Hippocampal formation (tissue), 2 donors: Measurements from ENCODE around the gene ARHGAP42.
"Not testable (repeated sequence)": the region's sequence is repeated elsewhere in the genome, so short reads cannot be mapped to it uniquely, and the experiment has no call there.

Source experiments
- DNase-seq, 2 donors: peaks; one replicate each; lab custom pipeline; 2025; lab: John Stamatoyannopoulos, UW

The ARHGAP42 gene

DNA sequence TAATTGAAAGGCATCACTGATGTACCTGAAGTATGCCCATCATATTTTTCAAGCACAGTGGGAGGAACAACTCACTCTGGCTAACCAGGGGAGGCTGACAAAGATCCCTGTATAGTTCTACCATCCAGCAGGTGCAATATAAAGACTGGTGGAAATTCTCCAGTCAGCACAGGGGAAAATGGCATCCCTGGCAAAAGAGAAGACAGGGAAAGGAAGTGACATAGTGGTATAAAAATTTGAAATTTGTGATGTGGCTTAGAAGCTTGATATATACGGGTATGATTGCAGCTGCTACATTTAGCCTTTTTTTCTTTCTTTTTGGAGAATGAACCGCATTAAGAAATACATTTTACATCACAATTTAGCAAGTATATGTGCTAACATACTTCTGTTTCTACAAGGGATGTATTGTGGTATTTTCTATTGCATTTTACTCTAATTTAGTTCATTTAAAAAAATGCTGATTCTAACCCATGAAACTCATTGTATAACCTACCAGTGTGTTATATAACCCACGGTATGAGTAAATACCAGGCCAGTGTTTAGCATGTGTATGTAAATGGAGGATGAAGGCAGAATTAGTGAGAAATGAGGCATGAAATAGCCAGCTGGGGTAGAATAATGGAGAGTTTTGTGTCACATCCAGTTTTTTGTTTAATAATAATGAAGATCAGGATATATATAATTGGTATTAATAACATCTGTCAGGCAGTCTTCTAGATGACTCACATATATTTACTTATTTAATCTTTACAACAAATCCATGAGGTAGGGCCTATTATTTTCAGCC, 186.1 kb downstream of the ARHGAP42 start:
- no peak for DNase-seq

DNA sequence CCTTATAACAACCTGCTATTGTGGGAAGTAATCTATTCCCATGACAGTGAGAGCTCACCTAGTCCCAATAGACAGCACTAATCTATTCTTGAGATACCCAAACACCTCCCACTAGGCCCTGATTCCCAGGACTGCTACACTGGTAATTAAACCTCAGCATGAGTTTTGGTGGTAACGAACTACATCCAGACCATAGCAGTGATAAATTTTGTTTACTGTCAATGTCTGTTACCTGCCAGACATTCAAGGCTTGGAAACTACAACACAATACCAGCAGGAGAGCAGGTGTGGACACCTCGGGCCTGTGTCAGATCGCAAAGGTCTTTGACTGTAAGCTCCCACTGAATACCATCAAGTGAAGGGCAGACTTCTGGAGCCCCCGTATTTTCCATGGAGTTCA, 187.1 kb downstream of the ARHGAP42 start:
- DNase-seq = no peak

DNA sequence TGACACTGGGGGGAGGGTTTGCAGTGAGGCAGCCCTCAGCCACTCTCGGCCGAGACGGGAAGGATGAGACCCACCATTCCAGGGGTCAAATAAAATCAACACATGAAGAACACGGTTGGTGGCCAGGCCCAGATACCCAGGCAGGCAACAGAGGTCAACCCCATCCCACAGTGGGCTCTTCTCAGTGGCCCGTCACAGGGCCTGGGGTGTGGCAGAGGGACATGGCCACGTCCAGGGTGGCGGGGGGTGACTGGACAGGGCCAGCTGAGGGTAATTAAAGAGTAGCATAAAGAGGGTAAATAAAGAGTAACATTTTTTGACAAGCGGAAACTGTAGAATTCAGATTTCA, 188.4 kb downstream of the ARHGAP42 start:
- DNase-seq = no peak

DNA sequence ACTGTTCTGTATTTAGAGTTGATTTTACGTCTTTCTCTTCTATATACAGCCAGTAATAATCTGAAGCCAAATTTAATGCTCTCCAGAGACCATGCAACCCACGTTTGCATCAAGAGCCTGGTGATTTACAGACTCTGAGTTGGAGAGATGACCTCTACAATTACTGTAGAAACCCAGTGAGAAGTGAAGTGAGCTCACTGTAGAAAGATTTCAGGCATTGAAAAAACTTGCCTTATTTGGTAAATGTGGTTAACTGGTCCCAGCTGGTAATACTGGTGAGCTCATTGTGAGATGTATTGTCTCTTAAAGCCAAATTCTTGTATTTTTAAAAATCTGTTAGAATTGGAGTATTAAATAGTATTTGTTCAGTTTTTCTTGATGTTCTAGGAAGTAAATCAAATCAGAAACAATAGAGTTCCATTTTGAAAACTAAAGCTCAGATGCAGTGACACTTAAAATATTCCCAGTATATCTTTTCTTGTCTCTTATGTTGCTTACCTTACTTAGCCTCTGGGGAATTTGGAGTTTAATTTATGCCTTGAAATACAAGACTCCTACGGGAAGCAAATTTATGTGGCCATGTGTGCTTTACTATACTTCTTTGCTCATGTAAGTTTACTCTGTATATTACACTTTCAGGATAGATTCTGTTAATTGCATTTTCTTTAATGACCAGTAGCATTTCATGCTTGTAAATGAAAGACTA, 189.9 kb downstream of the ARHGAP42 start:
- DNase-seq = no peak

DNA sequence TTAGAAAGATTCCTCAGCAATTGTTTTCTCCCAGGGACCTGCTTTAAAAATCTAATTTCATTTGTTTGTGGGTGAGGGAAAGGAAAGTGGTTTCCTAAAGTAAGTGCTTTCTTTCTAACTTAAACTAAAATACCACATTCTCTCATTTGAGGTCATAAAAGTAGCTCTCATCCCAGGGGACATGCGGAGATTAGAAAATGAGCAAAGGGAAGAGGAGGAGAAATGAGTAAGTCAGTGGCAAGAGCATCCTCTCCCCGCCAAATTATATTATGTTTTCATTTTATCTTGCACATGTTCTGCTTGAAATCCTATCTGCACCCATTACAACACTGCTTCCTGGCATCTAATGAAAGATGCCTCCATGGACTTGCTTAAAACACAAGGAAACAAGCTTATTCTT, 191.4 kb downstream of the ARHGAP42 start:
- no peak for DNase-seq

DNA sequence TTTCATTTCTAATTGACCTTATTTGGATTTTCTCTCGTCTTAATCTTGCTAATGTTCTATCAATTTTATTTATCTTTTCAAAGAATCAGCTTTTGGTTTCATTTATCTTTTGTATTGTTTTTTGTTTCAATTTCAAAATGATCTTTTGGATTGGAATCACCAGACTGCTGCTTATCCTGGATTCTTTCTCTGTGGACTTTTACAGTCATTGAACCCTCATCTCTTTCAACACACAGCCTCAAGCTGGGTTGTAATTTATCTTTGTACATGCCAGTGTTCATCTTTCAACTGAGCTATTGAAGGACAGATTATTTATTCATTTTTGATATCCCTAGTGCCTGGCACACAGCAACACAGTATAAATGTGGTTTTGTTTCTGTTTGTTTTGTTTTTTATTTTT, 195.9 kb downstream of the ARHGAP42 start:
- no peak for DNase-seq

DNA sequence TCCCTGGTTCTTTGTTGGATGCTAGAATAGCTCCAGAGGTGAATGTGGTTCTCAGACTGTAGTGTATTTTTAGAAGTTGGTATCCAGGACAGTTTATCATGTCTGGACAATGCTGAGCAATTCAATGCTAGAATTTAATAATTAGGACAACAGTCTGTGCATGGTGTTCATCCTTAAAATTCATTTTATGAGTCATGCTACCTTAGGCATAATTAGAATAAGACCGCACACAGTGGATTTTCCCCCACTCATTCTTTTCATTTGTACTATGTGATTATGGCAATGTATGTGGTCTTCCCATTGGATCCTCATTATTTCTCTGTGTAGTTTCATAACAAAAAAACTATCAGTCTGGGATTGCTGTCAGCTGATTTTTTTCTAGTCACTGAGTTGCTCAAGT, 196.7 kb downstream of the ARHGAP42 start:
- no peak for DNase-seq

DNA sequence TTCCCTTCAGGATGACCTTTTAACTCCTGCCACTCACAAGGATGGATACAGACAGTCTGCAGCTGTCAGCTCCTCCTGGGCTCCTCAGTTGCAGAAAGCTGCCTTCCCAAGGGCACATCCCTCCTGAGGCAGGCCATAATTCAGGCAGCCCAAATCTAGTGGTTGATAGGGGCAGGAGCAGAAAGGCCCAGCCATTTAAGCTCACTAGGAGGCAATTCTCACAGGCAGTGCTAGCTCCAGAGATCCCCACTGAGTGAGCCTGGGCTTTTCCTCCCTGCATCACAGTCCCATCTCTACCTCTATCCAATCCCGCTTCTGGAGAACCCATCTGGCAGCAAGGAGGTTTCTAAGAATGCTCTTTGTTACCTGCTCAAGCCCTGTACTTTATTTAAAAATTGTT, 200.6 kb downstream of the ARHGAP42 start:
- DNase-seq = no peak

DNA sequence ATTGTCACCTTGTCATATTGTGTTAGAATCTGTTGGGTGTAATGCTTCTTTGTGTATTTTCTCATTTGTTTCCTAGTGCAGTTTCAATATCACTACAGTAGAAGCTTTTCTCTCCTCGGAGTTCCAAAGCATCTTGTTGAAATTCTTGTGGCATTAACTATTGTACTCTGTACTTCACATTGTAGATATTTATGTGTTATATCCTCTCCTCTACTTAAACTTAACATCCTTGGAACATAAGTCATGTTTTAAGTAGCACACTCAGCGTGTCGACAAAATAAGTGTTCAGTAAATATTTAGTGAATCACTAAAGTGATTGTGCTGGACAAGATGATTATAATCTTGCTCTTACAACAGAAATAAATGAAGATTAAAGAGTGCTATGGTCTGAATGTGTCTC, 201.7 kb downstream of the ARHGAP42 start:
- no peak for DNase-seq

DNA sequence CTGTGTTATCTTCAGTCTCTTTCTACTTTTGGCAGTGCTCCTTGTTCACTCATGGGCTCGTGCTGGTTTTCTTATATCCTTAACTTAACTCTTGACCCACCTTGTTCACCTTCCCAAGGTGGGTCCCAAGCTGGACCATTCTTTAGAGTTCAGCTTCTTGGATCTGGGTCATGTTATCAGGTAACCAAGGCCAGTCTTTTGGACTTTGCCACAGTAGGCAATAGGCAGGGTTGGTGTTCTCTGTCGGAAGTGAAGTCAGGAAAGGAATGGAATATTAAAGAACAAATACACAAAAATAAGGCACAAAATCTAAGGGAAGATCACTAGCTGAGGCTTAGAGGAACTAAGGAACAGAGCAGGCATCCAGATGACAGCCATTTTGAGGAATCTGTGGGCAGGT, 202.7 kb downstream of the ARHGAP42 start:
- no peak for DNase-seq

DNA sequence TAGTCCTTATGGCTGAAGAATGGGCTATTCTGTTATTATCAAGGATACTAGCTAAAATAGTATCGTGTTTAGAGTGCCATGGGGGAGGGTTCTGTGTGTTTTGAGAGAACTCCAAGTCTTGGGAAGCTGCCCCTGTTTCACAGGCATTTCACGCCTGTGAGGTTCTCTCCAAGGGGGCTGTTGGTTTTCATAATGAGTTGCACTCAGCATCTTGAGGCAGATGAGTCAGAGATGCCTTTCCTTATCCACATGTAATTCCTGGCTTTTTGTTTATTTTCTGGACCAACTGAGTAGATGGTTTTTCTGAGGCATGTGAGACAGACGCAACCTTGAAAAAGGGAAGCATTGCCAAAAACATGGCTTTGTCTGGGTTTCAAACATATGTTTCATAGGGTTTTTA, 203.7 kb downstream of the ARHGAP42 start:
- peak in 1 of 2 donors; percentile 41 for DNase-seq

DNA sequence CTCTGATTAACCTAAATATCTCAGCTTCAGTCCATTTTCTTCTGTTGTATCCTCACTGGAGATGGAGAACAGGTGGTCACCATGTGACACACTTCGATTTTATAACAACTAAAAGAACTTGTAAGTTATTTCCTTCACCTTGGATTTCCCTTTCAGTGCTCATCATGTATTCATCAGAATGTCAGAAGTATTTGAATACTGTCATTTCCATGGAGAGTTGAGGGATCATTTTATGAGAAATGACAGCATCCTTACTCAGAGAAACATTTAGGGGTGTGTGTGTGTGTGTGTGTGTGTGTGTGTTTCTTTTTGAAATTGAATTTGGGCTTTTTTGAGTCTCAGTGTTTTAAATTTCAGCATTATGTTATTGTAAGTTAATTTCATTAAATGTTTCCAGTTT, 205.8 kb downstream of the ARHGAP42 start:
- DNase-seq = no peak

DNA sequence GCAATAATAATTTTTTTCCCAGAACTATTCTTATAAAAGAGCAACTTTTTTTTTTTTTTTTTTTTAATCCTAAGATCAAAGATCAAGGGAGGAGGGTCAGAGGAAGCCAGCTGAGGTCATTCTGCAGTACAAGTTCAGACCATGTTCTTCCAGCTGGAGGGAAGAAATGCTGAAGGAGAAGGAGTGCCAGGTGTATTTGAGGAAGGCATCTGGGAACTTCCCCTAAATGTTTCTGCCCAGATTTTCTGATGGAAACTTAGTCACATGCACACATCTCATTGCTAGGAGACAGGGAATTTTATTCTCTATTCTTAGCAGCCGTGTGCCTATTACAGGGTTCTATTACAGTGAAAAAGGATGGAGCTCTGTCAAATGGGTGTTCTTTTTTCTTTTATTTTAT, 208.4 kb downstream of the ARHGAP42 start:
- no peak for DNase-seq

DNA sequence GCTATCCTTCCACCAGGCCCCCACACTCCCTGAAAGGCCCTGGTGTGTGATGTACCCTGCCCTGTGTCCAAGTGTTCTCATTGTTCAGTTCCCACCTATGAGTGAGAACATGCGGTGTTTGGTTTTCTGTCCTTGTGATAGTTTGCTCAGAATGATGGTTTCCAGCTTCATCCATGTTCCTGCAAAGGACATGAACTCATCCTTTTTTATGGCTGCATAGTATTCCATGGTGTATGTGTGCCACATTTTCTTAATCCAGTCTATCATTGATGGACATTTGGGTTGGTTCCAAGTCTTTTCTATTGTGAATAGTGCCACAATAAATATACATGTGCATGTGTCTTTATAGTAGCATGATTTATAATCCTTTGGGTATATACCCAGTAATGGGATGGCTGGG, 208.9 kb downstream of the ARHGAP42 start:
- DNase-seq = not testable (repeated sequence)

DNA sequence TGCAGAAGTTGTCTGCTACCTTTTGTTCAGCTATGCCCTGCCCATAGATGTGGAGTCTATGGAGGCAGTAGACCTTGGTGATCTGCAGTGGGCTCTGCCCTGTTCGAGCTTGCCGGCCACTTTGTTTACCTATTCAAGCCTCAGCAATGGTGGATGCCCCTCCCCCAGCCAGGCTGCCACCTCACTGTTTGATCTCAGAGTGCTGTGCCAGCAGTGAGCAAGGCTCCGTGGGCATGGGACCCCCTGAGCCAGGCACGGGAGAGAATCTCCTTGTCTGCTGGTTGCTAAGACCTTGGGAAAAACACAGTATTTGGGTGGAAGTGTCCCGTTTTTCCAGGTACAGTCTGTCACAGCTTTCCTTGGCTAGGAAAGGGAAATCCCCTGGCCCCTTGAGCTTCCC, 214.4 kb downstream of the ARHGAP42 start:
- DNase-seq = not testable (repeated sequence)

DNA sequence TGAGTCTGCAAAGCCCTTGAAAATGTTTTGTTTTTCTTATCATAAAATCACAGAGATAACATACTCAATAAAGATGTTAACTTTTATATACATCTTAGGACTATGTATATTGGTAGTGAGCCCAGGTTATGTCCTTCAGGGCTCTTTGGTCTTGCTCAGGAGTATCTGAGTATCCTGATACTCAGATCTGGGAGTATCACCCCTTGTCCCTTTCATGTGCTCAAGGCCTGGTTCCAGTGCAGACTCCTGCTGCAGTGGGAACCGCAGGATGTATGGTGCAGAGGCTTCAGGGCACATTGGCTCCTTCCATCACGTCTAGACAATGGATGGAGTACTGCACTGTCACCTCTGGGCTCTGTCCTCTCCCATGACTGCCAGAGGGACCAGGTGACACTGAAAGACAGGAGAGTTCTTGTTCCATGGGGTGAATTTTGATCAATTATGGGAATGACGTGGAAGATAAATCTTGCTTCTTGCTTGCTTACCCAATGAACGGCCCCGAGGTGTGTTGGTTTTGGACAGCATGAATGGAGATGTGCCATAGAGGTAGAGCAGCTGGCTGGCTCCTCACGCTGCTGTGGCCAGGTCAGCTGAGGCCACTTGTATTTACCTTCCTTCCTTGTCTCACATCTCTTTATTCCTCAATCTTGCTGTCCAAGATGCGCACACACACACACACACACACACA, 215.5 kb downstream of the ARHGAP42 start:
- DNase-seq = no peak

DNA sequence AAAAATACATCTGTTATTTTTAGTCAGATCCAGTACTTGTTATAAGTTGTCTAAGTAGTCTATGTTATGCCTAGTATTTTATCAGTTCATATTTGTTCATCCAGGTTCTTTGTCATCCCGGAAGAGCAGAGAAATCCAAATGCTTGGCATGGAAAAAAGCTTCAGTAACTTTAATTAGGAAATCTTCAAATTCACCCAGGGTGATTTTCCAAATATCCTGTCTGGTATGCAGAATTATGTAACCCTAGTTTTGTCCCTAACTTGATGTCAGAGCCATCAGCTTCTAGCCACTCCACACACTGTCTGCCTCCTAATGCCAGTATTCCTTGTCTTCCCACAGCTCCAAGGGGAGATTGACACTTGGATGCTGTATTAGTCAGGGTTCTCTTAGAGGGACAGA, 216.2 kb downstream of the ARHGAP42 start:
- DNase-seq = no peak

DNA sequence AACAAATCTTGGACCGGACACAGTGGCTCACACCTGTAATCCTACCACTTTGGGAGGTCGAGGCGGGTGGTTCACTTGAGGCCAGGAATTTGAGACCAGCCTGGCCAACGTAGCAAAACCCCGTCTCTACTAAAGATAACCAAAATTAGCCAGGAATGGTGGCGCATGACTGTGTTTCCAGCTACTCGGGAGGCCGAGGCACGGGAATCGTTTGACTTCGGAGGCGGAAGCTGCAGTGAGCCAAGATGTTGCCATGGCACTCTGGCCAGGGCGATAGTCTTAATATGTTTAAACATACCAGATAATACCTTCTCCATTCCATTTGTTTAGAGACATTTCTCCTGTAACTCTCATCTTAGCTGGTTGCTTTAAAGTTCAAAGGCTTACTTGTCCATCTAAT, 218.6 kb downstream of the ARHGAP42 start:
- DNase-seq = no peak

DNA sequence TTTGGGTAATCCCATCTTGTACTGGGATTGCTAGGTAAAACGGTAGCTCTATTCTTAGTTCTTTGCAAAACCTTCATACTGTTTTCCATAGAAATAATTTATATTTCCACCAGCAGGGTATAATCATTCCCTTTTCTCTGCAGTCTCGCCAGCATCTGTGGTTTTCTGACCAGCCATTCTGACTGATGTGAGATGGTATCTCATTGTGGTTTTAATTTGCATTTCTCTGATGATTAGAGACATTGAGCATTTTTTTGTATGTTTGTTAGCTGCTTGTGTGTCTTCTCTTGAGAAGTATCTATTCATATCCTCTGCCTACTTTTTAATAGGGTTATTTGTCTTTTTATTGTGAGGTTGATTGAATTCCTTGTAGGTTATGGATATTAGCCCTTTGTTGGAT, 221.7 kb downstream of the ARHGAP42 start:
- no peak for DNase-seq

DNA sequence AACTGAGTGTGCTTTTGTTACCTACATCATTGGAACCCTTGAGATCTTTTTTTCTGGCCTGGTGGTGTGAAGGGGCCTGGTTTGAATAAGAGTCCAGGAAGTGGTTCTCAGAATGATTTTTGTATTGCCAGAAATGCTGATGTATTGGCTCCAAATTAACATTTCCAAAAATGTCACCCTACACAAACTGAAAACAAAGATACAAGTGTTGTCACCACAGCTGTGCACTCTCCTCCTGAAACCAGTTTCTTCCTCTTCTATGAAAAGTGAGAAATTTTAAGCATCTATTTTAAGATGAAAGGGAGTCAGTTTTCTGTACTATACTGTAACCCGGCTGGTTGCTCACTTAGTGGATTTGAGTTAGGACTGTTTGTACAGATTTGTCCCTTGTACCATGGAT, 223.7 kb downstream of the ARHGAP42 start:
- DNase-seq = no peak

DNA sequence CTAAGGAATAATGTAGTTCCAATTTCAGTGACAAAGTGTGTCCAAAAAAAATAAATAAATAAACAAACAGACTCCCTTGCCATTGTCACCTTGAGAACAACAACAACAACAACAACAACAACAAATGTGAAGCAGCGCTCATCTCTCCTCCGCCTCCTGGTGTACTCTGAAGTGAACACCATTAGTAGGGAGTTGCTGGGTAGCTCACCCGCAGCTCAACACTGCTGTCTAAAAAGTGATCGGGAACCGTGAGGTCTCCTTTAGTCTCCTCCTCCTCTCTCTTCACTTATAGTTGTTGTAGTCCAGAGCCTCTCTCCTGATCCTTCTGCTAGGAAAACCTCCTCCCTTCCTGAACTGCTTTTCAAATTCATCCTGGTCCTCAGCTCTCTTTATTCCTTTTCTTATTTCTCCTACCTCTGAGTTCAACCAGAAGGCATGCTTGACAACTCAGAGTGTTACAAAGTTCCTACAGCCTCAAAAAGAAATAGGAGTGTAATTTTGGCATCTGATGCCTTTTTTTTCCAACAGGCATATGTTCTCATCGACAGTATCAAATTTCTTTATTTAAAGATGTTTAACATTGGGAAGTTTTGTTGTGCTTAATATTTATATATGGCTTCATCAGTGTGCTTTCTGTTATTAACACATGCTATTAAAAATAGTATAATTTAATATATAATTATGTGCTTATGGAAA, 227.5 kb downstream of the ARHGAP42 start:
- DNase-seq = no peak
